Stimulated activated CD4-positive, alpha-beta T cell treated with anti-CD3 and anti-CD28 coated beads, Interleukin-1b, Interleukin-23, amount 100 ng/mL, for 4 hours (primary cell): Measurements from ENCODE around the gene MCRS1.

Experiments used
- DNase-seq, 2 donors: peaks; one replicate each; pipeline ENCODE4 v3.0.0-alpha.2; 2020; ENCODE audit warnings: low read depth in 2 of 2

Gene MCRS1

DNA sequence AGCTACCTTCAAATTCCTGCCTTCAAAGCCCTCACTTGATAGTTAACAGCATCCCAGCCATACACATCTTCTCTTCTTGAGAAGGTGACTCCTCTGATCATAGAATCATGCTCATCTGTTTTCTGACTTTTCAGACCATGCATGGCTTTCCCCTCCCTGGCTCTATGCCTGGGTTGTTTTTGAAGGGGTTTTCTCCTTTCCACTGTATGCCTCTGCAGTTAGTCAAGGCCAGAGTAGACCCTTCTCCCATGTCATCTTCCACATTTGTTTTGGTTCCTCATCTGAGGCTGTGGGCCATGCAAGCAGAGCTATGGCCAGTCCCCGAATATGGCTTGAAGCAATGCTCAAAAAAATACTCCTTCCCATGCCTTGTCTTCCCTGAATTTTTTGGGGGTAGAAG lies 14.3 kb upstream of the MCRS1 start:
- DNase-seq: no peak

- DNase-seq: peak; percentile 34 to 50
Observed at GRCh38 chr12:49580572-49581535, 12.9 kb upstream of the MCRS1 start.

DNA sequence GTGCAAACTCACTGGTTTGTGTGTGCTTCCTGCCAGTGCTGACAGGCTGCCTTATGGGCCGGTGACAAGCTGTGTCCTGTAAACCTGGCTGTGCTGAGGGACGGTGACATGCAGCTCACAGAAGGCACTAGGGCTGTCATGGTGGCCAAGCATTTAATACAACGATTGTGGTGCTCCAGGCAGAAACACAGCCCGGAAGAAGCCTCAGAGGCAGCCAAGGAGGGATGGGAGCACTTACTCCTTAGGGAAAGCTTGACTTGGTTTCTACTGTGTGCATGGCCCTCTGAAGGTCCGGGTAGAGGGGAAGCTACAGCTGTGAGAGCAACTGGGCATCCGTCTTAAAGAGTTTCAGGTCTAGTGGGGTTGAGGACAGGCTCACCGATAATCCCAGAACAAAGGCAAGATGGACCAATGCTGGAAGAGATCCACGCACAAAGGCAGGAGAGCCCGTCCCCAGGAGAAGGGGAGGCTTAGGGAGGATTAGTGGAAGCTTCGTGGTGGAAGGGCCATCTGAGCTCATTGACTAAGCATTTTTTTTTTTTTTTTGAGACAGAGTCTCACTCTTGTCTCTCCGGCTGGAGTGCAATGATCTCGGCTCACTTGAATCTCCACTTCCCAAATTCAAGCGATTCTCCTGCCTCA lies 10.7 kb upstream of the MCRS1 start:
- no peak for DNase-seq

- no peak for DNase-seq
Observed at GRCh38 chr12:49577589-49578315, 9.8 kb upstream of the MCRS1 start.

- peak in 1 of 2 donors; percentile 8 for DNase-seq
Observed at GRCh38 chr12:49568442-49569162, 660 bp upstream of the MCRS1 start.

DNA sequence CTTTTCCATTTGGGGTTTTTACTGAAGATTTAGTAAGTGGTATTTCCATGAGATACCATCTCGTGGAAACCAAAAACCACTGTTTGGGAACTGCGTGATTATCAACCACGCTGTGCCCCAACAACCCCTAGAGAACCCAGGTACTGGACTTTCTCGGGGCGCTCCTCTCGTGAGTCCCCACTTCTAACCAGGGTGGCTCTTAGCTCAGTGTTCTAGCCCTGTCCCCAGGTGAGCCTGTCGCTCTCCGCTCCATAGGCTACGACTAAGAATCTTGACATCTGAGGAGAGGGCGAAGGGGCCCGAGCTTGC lies 686 bp downstream of the MCRS1 start:
- peak in 1 of 2 donors; percentile 8 for DNase-seq

DNA sequence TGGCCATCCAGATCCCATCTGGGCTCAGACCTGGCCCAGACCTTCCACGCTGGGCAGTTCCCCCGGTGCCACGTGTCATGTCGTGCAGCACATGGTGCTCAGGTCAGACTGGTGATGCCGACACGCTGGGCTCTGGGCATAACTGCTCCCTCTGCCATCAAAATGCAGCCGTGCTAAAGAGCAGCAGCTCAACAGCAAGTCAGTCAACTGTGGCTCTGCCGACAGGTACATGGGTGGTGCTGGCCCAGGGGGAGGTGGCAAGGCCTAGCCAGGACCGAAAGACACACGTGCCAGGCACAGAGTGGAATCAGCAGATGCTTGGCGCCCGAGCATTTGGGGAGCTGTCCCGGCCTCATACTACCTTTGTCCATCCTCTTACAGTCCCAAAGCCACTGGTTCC lies 1.6 kb downstream of the MCRS1 start:
- no peak for DNase-seq

GRCh38 chr12:49565406-49566265 lies 2.3 kb downstream of the MCRS1 start:
- DNase-seq: no peak

DNA sequence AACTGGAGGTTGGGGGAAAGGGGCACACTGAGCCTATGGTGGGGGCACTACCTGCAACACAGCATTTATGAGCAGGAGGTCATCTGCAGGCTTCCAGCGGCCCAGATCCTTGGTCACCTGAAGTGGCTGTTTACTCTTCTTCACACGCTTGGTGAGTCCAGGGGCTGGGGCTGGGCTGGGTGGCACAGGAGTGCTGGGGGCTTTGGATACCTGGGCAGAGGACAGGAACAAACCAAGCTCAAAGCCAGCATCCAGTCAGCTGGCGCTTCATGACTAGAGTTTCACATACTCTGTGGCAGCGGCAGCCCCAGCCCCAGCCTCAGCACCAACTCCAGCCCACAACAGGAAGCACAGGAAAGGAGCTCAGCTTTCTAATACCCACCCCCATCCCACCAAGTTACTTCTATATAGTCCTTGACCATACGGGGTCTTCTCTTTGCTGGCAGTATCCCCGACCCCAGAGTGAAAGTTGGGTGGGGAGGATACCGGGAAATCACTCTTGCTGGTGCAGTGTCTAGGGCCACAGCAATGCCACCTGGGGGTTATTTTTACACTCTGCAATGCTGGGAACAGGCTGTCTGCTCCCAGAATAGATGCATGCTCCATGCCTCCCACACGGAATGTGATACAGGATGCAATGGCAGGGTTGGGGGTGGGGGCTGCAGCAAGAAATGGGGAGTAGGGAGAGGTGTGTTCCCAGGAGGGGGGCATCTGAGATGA lies 3.1 kb downstream of the MCRS1 start:
- no peak for DNase-seq

DNA sequence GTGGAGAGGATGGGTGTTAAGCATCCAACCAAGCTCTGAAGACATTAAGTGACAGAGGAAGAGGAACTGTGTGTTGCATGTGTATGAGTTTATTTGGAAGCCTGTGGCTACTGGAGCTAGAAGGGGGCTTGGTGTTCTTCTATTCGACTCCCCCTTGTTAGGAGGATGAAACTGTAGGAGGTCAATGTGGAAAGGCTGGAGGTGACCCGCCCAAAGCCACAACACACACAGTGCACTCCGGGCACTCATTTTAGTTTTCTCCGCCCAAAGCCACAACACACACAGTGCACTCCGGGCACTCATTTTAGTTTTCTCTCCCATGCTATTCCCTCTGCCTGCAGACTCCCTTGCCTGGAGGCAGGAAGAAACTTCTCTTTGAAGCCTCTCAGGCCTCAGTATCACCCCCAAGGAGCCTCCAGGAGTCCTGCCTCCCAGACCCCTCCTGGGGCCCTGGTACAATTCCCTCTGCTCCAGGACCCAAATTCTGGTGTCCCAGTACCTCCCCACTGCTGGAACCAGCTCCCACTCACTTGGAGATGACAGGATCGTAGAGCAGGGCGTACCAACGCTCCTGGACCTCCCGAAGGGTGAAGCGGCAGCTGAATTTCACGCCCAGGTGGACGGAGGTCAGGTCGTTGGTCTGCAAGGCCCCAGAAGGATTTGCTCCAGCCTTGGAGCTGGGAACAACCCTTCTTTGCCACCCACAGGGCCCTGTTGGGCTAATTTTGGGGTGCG lies 3.8 kb downstream of the MCRS1 start:
- no peak for DNase-seq

- DNase-seq: no peak
Observed at GRCh38 chr12:49562831-49563230, 5.1 kb downstream of the MCRS1 start.

DNA sequence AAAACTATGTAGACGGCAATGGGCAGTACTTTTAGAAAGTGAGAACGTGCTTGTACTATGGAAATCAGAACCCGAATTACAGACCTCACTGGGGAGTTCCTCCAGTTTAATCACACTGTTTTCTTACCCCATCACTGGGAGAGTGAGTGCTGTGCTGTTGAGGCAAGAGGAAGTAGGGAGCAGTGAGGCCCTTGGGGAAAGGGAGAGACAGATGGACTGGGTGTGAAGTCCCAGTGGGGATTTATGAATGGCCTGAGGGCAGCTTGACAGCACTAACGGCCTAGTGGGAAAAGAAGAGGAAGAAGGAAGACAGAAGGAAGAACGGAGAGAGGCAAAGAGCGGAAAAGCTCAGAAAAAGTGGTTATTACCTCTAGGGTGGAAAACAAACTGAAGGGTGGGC lies 5.7 kb downstream of the MCRS1 start:
- no peak for DNase-seq

DNA sequence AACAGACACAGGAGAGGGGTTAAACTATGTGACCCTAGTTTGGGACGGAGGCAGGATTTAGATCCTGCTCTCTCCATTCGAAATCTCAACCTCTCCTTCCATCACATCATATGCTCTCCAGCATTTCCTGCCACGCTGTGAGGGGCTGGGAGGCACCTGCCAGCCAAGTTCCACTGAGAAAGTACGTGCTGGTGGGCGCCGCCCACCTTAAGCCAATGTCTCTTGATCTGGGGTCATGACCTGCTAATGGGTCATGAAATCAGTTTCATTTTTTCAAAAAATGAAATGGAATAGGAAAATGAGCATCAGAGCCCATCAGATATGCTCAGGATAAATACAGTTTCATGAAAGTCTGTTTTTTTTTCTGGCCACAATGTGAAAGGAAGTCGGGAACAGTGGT lies 7.2 kb downstream of the MCRS1 start:
- no peak for DNase-seq

DNA sequence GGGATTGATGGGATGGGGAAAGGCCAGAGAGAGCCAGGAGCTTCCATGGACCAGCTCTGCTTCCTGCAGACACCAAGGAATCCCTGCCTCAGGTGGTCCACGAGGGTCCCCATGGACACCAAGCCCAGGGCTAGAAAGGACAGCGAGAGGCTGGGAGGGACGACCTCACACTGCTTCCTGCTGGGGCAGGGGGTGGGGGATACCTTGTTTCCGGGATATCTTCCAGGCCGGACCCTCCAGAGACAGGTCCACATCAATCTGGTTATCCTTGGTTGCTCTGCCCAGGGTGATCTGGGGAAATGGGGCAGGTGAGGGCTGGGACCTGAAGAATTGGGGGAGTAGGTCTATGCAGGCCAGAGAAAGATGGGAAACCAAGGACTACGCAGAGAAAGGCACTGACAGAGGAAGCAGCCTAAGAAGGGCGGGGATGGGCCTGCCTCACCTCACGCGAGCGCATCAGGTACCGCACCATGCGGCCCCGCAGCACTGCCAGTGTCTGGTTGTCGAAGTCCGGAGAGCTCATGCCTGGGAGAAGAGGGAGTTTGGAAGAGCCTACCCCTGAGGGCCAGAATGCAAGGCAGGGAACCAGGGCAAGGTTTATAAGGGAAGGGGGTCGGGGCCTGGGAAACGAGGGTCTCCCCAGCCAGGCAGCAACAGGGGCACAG lies 8.8 kb downstream of the MCRS1 start:
- no peak for DNase-seq

DNA sequence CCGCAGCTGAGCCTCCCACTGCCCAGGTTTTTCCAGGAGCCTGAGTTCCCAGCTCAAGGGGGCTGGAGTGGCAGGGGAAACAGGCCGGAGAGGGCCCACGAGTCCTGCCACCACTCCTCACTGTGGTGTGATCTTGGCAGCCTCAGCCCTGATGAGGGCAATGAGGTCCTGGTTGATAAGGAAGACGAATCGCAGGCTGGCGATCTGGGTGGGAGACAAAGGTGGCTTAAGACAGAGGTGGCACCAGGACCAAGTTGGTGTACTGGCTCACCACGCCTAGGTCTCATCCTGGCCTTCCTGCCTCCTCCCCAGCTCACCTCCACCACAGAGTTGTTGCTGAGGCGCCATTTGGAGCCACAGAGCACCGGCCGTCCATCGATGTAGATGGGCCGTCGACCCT lies 9.4 kb downstream of the MCRS1 start:
- DNase-seq: no peak

DNA sequence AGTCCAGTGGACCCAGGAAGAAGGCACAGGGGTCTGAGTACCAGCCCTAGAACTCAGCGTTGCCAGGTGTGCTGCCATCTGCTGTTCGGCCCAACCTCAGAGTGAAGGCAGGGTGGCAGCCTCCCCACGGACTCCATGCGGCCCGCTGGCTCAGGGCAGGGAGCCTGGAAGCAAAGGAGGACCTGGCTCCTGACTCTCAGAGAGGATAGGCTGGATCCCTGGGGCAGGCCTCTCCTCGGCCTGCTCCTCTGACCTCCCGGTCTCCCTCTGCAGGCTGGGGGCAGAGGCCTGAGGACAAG lies 10.1 kb downstream of the MCRS1 start:
- DNase-seq: no peak

DNA sequence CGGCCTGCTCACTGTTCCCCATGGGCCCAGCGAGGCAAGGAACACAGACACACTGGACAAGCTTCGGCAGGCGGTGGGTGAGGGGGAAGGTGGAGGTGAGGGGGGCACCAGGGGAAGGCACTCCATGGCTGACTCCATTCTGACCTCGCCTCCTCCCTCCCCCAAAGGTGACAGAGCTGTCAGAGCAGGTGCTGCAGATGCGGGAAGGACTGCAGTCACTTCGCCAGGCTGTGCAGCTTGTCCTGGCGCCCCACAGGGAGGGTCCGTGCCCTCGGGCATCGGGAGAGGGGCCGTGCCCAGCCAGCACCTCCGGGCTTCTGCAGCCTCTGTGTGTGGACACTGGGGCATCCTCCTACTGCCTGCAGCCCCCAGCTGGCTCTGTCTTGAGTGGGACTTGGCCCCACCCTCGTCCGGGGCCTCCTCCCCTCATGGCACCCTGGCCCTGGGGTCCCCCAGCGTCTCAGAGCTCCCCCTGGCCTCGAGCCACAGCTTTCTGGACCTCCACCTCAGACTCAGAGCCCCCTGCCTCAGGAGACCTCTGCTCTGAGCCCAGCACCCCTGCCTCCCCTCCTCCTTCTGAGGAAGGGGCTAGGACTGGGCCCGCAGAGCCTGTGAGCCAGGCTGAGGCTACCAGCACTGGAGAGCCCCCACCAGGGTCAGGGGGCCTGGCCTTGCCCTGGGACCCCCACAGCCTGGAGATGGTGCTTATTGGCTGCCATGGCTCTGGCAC lies 10.6 kb downstream of the MCRS1 start:
- DNase-seq: no peak

DNA sequence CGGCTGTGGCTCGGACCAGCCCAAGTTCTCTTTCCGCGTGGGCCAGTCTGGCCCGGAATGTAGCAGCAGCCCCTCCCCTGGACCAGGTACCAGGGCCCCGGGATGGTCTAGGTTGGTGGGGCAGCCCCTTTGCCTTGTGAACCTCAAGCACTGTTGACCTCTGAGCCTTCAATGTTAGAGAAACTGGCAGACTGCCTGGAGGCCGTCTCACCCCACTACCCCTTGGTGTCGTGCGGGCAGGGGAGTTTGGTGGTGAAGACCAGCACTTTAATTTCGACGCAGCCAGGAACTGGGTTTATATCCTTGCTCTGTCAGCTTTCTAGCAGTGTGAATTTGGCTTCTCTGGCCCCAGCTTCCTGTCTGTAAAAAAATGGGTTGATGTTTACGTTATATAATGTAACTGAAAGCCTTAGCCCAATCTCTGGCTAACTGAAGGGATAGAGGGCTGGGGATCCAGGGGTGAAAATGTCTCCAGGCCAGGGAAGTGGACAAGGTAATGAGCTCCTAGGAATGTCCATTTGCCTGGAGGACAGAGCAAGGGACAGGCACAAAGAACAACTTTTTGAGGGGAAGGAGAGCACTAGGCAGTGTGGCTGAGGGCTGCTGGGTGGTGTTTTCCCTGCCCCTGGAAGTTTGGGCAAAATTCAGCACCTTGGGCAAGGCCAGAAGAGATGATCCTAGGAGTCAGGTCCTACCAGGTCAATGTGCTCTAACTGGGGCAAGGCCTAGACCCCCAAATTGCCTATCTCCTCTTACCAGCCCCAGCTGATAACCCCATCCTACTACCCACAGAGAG lies 11.4 kb downstream of the MCRS1 start:
- no peak for DNase-seq
